Heart right ventricle (tissue), 16 donors: ENCODE results near the gene TEX2. TPM values are rescaled to one million over a fixed set of nuclear protein-coding genes. Genes with fewer than 3 reads are reported as not detected.

Experiments used
- ATAC-seq, 8 donors: fragments of 200-7000 bp; cut with Tn5 transposase; one replicate each; pipeline ENCODE4 v1.9.1; 2020; ENCODE audit warnings: mild to moderate bottlenecking in 8 of 8, moderate library complexity in 8 of 8, moderate number of reproducible peaks in 1 of 8
- DNase-seq, 2 donors: peaks; one replicate each; pipeline ENCODE4 v3.0.0-alpha.2; 2020
- H3K27ac ChIP-seq, 10 donors: fragments of 200-600 bp; sonication (generic) in 2 of 10; one replicate each; pipeline versions ENCODE4 v1.5.0 to v1.8.0; 2020 to 2022; ENCODE audit warnings: mild to moderate bottlenecking in 3 of 10
- H3K27me3 ChIP-seq, 7 donors: fragments of 200-600 bp; one replicate each; pipeline ENCODE4 v1.8.0; 2021 to 2022; ENCODE audit warnings: mild to moderate bottlenecking in 2 of 7
- H3K36me3 ChIP-seq, 9 donors: fragments of 200-600 bp; sonication (generic) in 1 of 9; one replicate each; pipeline versions ENCODE4 v1.5.0 to v1.8.0; 2020 to 2022; ENCODE audit warnings: mild to moderate bottlenecking in 2 of 9
- H3K4me1 ChIP-seq, 9 donors: fragments of 200-600 bp; sonication (generic) in 1 of 9; one replicate each; pipeline versions ENCODE4 v1.5.0 to v1.8.0; 2020 to 2022; ENCODE audit warnings: mild to moderate bottlenecking in 4 of 9
- H3K4me3 ChIP-seq, 10 donors: fragments of 200-600 bp; sonication (generic) in 2 of 10; one replicate each; pipeline versions ENCODE4 v1.5.0 to v1.8.0; 2020 to 2022; ENCODE audit warnings: mild to moderate bottlenecking in 7 of 10, moderate library complexity in 2 of 10
- H3K9me3 ChIP-seq, 11 donors: fragments of 200-600 bp in 10 of 11; sonication (generic) in 2 of 11; one replicate each; pipeline versions ENCODE4 v1.5.0 to v1.8.0; 2013 to 2022; ENCODE audit warnings: mild to moderate bottlenecking in 2 of 11, control low read depth in 1 of 11, moderate library complexity in 1 of 11
- CTCF ChIP-seq, 9 donors: fragments of 200-600 bp; sonication (generic) in 2 of 9; IDR thresholded peaks; one replicate each; pipeline versions ENCODE4 v1.5.0 to v1.8.0; 2021 to 2022; ENCODE audit warnings: antibody characterized with exemption in 9 of 9, mild to moderate bottlenecking in 5 of 9, moderate library complexity in 1 of 9
- WGBS, 2 donors: extraction: QIAGEN DNeasy Blood & Tissue Kit; methylation state at CpG; one replicate each; pipeline ENCODE4 v1.1.7; 2013; ENCODE audit warnings: inconsistent platforms in 1 of 2; 5-methylcytosine and 5-hydroxymethylcytosine counted together
- intact Hi-C, 10 donors: fragments of 100-400 bp; cut with DNase I; formaldehyde crosslinking; loops; one replicate each; pipeline versions ENCODE4 v1.11.1 to v1.14.2; 2022
- polyA plus RNA-seq, 2 donors: library from polyadenylated mRNA; stranded (reverse); fragments of 200-250 nt; gene quantifications; one replicate each; pipeline ENCODE4 v1.2.3, GENCODE V29; 2013
- total RNA-seq, 10 donors: library from RNA; stranded (reverse); fragmentation: NEBNext Ultra II Directional in 3 of 10; extraction: Animal tissue kit (Norgen Biotek cat#: 25700) in 3 of 10; gene quantifications; one replicate each; pipeline versions ENCODE4 v1.2.1 to v1.2.4, GENCODE V29; 2021 to 2023
- donor health status: Arrhythmogenic right ventricular cardiomyopathy.
- donor health status: ischemic (EF 13 %, LVEDD 7.1; RV severe dilation, severe dysfunction).
- donor health status: healthy with polysubstance abuse.
- donor health status: DM: no; HTN: yes; CAD: no.
- donor health status: DM: no; HTN: no; CAD: no.
- donor health status: ischemic (EF 25% LVEDD 6.9; RV normal size, moderate dysfunction).
- donor health status: ischemic (EF 25% LVEDD 5.7; RV mildly dilated, moderate dysfunction).
- donor health status: healthy.
- donor health status: DM: yes; HTN: yes; CAD: no.
- donor health status: Ischemic cardiomyopathy.
- donor health status: ischemic (EF 35%, LVEDD 5.7; RV mildly dilated, moderate dysfunction).
- donor health status: nonischemic (EF 11% LVEDD 7.7; RV severe dilation, severe dysfunction).
- donor health status: DM: yes; HTN: yes; CAD: no.
- donor health status: PGD.
- donor health status: ischemic (EF 29% LVEDD 5.4; RV normal size, mild dysfunction).
- donor health status: nonischemic (EF 23%, LVEDD 6.1; RV moderate dilation, normal function).

Gene TEX2
- total and polyA plus RNA-seq, 12 donors: 15.9 to 60.5 (median 54.5) TPM

DNA sequence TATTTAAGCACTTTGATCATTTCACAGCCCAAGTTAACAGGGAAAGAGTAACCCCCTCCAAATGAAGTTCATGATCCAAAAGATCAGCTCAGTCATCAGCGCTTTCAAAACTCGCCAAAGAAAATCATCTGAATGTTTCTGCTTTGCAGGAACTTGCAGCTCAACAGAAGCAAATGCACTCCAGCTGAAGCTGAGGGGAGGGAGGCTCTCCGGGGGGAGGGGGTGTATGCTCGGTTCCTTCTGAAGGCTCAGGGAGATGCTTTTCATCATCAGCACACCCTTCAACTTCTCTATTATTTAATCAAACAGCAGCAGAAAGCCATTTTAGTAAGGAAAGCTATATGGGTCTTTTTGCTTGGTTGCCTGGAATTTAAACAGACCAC, 108.8 kb downstream of the TEX2 start:
- peak overlapping the region; percentile 86 to 96 (median 92) for H3K27ac ChIP-seq
- 36 to 41% methylated on average over 4 of the region's 4 CpGs for WGBS, 2 donors
- H3K4me1 ChIP-seq: peaks cover 39 to 94% (median 85%) of the 10 kb centered on the region in 9 donors
- no peak for ATAC-seq
- no peak for DNase-seq
- intact Hi-C loops: loop anchor here in 6 of 10 donors (5.0 to 10.0 kb wide), 5 partner anchors 60 to 128 kb away; partner anchors contain the start of gene TEX2 (in 3 of the 6)
- H3K36me3 ChIP-seq: peaks cover 0 to 41% (median 5%) of the 10 kb centered on the region in 9 donors
- no peaks in the 10 kb centered on the region for H3K9me3 ChIP-seq
- no peak for TF ChIP-seq CTCF (IDR thresholded peaks at IDR 0.05)
- no peak overlapping the region for H3K4me3 ChIP-seq
- H3K27me3 ChIP-seq: no peaks in the 10 kb centered on the region

GRCh38 chr17:64153565-64154312, 109.3 kb downstream of the TEX2 start:
- Histone ChIP-seq H3K36me3 (peaks cover 0 to 47% (median 9%) of the 10 kb centered on the region in 9 donors), H3K4me1 (peaks cover 39 to 94% (median 82%) of the 10 kb centered on the region in 9 donors), H3K9me3 (no peaks in the 10 kb centered on the region), H3K27ac (peak overlapping the region; percentile 86 to 96 (median 92)), H3K27me3 (no peaks in the 10 kb centered on the region), H3K4me3 (no peak overlapping the region)
- no peak for TF ChIP-seq CTCF (IDR thresholded peaks at IDR 0.05)
- WGBS, 2 donors: 75 to 82% methylated on average over 3 of the region's 3 CpGs
- DNase-seq (no peak), ATAC-seq (no peak)
- intact Hi-C loops: loop anchor here in 6 of 10 donors (5.0 to 10.0 kb wide), 5 partner anchors 61 to 129 kb away; partner anchors contain the start of gene TEX2 (in 3 of the 6)

GRCh38 chr17:64152428-64153125, 110.5 kb downstream of the TEX2 start:
- intact Hi-C loops: loop anchor here in 6 of 10 donors (5.0 to 10.0 kb wide), 5 partner anchors 62 to 130 kb away; partner anchors contain the start of gene TEX2 (in 3 of the 6)
- Histone ChIP-seq H3K4me1 (peaks cover 44 to 94% (median 82%) of the 10 kb centered on the region in 9 donors), H3K27ac (peak overlapping the region; percentile 77 to 96 (median 92)), H3K4me3 (no peak overlapping the region), H3K36me3 (peaks cover 0 to 52% (median 9%) of the 10 kb centered on the region in 9 donors), H3K9me3 (no peaks in the 10 kb centered on the region), H3K27me3 (no peaks in the 10 kb centered on the region)
- peak in 7 of 8 donors; percentile 16 to 54 (median 43) for ATAC-seq
- peak in 1 of 2 donors; percentile 43 for DNase-seq
- TF ChIP-seq CTCF (IDR thresholded peaks at IDR 0.05): peak in 1 of 9 donors; percentile 7
- 33 to 36% methylated on average over 7 of the region's 7 CpGs for WGBS, 2 donors

GRCh38 chr17:64151016-64151368, 112.1 kb downstream of the TEX2 start:
- intact Hi-C loops: loop anchor here in 7 of 10 donors (2.0 to 10.0 kb wide), 6 partner anchors 64 to 134 kb away; partner anchors contain the start of gene TEX2 (in 3 of the 7)
- ATAC-seq (no peak), DNase-seq (no peak)
- H3K36me3 ChIP-seq: peaks cover 0 to 52% (median 9%) of the 10 kb centered on the region in 9 donors
- 94 to 98% methylated on average over 1 of the region's 1 CpG for WGBS, 2 donors
- peaks cover 32 to 90% (median 83%) of the 10 kb centered on the region in 9 donors for H3K4me1 ChIP-seq
- no peaks in the 10 kb centered on the region for H3K27me3 ChIP-seq
- H3K9me3 ChIP-seq: no peaks in the 10 kb centered on the region
- no peak overlapping the region for H3K4me3 ChIP-seq
- TF ChIP-seq CTCF (IDR thresholded peaks at IDR 0.05): no peak
- peak overlapping the region in 9 of 10 donors; percentile 28 to 95 (median 89) for H3K27ac ChIP-seq
